Stimulated activated CD4-positive, alpha-beta T cell treated with anti-CD3 and anti-CD28 coated beads, TNF-alpha, amount 100 ng/mL, for 48 hours (primary cell): ENCODE data around the gene OLFM1.

Experiments
- DNase-seq, 3 donors: peaks; one replicate each; pipeline ENCODE4 v3.0.0-alpha.2; 2020; ENCODE audit warnings: low read depth in 3 of 3

OLFM1 gene

DNA sequence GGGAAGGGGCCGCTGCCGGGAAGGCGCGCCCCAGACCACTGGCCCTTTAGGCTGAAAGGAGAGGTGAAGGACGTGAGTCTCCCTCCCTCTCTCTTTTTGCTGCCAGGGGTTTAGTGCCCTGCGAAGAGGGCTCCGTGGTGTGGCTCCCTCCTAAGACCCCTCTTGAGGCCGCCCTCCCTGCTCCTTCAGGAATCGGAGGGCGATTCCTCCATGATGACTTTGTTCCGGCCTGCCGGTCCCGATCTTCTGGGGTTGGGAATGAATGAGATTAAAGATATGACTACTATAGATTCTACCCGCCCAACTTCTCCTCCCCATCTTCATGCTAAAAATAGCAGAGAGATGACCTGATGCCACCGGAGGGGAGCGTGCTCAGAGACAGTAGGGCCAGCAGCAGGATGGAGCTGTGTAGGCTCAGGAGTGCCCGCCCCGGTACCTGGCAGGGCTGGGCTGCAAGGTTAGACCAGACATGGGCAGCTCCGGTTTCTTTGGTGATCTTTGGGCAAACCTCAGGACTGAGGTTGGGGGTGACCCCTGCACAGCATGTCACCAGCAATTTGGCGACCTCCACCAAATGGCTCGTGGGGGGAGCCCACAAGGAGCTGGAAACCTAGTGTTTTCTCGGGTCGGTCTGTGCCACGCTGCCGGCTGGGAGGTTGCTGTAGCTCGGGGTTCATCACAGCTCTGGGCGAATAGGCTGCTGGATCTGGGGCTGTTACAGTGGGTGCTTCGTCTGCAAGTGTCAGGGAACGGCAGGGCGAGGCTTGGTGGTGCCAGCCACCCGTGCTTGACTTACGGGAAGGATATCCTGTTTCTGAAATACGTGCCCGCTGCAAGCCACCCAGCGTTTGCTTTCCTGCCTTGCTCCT lies 1.7 kb downstream of the OLFM1 start:
- no peak for DNase-seq

DNA sequence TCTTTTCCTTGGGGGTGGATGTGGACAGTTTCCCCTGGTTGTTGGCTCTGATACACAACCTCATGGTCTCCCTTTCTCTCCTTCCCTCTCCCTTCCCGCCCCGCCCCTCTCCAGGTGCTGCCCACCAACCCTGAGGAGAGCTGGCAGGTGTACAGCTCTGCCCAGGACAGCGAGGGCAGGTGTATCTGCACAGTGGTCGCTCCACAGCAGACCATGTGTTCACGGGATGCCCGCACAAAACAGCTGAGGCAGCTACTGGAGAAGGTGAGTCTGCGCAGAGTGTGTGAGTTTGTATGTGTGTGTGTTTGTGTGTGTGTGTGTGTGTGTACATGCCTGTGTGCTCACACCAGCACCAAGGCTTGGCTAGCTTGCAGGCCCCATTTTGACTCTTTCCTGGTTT lies 2.6 kb downstream of the OLFM1 start:
- DNase-seq: no peak

DNA sequence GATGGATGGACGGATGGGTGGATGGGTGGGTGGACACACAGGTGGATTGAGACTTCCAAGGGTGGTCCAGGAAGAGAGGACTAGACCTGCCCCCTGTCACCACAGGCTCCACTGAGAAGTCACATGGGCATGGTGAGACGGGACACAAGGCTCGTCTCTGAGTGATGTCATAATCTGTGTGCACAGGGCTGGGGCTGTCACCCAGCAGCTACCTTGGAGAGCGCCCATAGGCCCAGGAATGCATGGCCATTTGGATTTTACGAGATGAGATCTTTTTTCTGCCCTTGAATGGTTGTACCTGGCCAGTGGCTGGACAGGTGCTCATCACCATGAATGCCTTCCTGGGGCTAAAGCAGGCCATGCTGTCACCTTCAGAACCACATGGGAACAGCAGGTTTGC lies 3.1 kb downstream of the OLFM1 start:
- no peak for DNase-seq

DNA sequence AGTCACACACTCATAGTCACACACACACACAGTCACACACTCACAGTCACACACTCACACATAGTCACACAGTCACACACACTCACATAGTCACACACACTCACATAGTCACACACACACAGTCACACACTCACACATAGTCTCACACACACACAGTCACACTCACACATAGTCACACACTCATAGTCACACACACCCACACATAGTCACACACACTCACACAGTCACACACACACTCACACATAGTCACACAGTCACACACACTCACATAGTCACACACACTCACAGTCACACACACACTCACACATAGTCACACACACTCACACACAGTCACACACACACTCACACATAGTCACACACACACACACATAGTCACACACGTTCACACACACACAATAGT lies 4.1 kb downstream of the OLFM1 start:
- DNase-seq: no peak

DNA sequence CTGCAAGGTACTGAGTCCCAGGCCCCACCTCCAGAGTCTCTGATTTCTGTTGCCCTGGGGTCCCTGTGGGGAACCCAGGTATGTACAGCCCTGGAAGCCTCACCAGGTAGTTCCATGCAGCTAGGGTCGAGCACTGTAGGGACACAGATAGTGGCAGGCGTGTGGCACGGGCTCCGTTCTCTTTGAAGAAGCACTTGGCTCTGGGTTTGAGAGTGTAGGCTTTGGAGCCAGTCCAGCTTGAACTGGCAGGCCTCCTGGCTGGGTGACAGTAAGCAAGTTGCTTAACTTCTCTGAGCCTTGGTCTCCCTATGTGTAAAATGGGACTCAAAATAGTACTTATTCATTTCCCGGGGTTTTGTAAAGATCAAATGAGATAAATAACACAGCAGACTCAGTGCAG lies 5.6 kb downstream of the OLFM1 start:
- no peak for DNase-seq

DNA sequence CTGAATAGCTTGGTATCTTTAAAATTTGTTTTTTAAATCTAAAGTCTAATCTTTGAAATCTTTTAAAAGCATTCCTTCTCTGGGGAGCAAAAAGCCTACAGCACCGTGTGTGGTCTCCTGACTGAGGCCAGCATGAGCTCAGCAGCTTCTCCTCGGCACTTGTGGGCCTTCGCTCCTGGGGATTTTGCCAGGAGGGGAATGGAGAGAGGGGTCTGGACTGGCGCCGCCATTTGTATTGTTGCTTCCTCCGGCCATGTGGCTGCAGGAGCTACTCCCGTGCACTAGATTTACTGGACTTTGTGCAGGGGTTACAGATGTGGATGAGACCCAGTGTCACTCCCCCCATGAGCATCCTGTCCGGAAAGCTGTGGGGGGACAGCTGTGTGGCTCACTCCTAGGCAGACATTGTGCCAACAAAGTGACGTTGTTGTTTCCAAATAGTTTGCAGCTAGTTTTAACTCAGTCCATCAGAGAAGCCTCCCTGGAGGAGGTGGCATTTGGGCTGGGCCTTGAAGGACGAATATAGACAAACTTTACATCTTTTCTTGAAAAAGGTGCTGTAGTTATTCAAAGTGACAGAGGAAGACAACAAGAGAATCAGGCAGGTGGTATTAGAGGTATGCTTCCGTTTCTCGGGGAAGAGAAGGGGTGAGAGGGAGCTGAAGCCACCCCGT lies 6.6 kb downstream of the OLFM1 start:
- DNase-seq: no peak

DNA sequence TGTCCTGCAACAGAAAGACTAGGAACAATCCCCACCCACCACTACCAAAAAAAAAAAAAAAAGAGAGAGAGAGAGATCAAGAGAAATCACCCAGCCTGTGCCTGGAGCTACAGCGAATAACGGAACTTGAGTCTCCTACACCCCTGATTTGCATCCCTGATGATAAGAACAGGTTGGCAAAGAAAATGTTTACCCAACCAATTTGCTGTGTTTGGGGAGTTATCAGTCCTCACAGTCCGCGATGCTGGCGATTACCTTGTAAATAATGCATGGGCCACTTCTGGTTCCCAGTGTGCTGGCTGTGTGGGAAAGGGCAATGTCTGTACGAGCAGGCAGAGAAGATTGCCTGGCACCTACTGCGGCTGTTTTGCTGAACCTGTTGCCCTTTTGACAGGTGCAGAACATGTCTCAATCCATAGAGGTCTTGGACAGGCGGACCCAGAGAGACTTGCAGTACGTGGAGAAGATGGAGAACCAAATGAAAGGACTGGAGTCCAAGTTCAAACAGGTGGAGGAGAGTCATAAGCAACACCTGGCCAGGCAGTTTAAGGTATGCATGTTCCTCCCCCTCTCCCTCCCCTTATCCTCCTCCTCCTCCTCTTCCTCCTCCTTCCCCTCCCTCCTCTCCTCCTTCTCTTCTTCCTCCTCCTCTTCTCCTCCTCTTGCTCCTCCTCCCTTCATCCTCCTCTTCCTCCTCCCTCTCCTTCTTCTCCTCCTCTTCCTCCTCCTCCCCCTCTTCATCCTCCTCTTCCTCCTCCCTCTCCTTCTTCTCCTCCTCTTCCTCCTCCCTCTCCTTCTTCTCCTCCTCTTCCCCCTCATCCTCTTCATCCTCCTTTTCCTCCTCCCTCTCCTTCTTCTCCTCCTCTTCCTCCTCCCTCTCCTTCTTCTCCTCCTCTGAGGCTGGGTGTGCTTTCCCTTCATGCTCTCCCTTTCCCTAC lies 8.3 kb downstream of the OLFM1 start:
- DNase-seq: no peak

DNA sequence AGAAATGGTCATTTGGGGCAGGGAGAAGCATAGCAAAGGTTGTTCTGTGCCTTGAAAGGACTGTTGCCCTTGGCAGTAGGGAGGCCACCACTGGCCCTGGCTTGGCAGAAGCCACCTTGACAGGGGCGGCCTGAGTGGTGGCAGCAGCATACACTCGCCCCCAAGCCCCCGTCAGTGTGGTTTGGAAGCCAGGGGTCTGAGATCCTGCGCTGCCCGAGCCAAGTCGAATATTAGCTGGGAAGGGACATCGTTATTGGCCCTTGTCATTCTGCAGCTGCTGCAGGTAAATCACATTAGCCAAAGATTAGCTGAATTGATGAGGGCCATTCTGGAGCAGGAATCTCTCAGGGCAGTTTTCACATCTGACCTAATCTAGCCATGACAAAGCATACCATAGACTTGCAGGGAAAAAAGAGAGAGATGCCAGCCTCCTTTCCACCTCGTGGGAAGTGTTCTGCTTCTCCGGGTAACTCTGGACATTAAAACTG lies 9.0 kb downstream of the OLFM1 start:
- no peak for DNase-seq

DNA sequence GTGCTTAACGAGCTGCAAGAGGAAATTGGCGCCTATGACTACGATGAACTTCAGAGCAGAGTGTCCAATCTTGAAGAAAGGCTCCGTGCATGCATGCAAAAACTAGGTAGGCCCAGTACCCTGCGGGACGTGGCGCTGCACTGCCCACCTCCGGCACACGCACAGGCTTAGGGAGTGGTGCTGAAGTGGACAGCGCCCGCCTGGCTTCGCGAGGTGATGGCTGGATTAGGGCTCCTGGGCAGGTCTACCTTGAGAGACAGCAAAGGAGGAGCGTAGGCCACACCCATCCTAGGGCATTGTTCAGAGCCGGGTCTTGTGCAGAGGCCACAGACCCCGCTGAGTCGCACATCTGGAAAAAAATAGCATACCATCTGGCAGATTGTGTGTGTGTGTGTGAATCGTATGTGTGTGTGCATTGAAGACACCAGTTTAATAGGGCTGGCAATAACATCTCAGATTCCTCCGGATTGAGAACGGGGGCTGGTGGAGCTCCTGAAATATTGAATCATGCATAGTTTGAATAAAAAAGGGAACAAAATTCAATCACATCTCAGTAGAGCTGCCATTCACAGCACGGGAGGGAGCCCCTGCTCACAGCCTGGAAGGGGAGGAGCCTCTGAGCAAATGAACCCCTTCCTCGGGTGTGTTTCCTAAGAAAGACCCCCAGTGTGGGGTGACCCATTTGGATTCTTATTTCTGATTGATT lies 11.1 kb downstream of the OLFM1 start:
- DNase-seq: no peak

DNA sequence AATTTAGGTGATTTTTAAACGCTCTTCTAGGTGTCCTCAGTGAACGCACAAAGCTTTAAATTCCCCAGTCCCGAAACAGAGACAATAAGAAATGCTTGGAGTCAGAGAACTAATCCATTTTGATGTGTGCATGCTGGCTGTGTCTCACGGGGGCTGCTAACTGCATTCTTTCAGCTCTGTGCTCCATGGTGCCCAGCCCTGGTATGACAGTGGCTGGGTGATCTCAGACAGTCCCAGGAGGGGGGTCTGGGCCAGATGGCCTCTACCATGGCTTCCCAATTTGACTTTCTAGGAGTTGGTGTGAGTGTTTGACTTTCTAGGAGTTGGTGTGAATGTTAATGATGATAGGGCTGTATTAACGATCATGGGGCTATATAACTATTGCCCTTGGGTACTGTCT lies 12.1 kb downstream of the OLFM1 start:
- DNase-seq: no peak

DNA sequence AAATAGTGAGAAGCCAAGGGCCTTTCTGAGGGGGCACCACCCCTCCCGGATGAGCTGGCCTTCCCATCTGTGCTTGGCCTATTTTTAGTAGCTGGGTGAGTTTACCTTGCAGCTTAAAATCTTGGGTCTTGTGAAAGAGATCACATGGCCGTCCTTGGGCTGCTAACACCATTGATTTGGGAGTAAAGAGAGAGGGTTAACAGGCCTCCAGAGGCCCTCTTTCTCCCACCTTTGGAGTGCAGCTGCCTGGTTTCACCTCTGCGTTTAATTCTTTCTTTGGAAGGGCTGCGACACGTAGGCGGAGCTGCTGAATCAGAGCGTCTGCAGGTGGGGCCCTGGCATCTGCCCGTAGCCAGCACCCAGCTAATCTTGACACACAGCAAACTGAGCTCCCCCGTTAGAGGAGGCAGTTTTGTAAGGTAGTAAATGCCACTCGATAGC lies 12.8 kb downstream of the OLFM1 start:
- DNase-seq: no peak

DNA sequence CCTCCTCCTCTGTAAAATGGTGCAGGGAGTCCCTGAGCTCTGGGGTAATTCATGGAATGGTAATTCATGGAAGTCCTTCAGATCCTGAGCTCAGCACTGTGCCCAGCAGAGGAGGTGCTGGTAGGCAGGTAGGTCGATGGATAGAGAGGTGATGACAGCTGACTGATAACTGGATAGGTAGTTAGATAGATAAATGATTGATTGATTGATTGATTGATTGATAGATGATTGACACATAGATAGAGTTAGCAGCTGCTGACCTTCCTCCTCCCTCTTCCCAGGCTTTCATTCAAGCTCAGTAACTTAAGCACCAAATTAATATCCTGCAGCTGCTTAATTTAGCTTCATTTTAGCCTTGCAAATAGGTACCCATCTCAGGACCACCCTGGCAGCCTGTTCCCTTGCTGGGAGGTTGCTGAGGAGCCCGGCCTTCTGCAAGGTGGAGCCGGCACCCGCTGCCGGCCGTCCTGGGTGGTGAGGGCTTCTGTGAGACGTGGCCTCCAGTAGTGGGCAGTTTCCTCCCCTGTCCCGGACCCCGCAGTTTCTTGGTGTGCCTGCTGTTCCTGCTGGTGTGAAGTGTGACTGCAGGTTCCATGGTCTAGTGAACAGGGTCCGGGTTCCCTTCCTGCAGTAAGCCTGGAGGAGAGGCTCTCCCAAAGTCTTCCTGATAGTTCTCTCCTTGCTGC lies 13.4 kb downstream of the OLFM1 start:
- DNase-seq: no peak

DNA sequence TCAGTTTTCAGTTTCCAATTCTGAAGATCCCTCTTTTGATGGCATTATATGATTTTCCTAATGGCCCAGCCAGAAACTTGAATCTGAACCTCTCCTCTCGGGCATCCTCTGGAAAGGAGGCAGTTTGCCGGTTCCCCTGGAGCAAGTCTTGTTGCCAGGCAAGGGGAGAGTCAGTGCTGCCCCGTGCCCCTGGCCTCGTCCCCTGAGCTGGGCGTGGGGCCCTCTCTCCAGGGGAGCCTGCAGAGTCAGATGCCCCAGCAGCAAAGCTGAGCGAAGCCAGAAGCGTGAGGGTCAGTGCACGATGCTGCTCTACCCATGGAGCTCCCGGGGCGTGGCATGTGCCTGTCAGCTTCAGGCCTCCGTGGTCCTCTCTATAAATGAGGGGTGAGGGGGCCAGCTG lies 14.0 kb downstream of the OLFM1 start:
- DNase-seq: no peak

DNA sequence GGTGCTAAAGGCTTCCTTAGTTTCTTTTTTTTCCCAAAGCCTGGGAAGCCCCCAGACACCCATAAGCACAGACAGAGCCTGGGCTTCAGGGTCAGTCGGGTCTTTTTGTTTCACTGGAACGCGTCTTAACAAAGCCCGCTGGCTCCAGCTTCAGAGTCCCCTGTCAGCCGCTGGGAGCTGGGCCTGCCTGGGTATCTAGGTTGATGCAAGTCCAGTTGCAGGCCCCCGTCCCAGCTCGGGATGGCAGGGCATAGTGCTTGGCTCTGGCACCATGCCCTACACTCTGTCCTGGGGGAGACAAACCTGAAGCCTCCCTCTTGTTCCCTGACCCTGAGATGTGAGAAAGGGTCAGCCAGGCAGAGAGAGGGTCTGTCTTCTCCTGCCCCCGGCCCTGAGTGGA lies 14.5 kb downstream of the OLFM1 start:
- DNase-seq: no peak

DNA sequence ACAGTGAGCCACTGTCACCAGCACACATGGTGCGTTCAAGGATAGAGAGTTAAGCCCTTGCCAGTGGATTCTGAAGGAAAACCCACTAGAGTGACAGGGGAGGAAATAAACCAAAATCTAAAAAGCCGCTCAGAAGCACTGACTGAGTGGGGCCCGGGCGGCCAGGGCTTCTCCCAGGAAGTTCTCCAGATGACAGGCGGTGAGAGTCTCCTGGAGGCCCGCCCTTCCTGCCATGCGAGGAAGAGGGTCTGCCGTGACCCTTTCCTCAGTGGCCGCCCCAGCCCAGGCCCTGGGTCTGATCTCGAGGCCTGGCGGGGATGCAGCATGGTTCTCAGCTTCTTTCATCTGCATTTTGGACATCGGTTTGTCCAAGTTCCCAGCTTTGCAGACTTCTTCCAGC lies 14.9 kb downstream of the OLFM1 start:
- DNase-seq: no peak

DNA sequence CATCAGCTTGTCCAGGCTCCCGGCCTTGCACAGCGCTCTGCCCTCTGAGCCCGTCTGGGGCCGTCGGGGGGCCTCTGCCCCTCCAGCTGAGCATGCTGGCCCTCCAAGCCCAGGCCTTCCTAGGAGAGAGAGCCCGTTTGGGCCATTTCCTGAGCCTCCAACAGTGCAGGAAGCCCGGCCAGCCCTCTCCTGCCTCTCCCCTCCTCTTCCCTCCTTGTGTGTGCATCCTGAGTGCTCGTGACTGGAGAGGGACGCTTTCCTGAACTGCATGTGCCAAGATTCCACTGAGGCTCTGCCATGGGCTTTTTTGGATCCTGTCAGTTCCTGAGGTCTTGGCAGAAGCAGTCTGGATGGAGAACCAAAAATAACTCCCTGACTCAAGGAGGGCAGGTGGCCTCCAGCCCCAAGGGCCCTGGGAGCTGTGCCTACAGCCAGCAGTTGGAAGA lies 15.6 kb downstream of the OLFM1 start:
- no peak for DNase-seq

DNA sequence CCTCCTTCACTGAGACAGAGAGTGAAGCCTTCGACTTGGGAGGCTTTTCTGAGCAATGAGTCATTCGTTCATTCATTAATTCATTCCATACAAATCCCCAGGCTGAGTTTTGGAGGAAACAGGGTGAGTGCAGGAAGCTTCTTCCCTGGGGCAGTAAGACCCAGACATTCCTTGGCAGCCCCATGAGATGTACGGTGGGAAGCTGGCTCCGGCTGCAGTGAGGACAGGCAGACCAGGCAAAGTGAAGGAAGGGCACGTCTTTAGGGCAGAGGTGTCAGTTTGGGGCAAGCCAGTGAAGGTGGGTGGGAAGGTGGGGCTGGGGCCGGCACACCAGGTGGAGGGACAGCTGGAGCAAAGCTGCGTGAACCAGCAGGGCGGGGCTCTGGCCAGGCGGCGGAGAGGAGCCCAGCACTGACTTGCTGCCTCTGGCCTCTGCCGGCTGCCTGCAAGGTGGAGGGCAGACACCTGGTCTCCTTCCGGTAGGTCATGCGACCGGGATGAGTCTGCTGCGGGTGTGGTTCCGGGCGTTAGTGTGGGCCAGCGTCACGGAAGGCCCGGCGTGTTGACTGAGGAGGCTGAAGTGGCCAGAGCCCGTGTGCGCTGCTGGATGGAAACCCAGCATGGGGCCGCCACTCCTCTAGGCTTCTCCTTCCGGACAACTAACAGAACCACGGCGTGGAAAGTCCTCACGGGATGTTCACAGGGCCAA lies 16.6 kb downstream of the OLFM1 start:
- DNase-seq: no peak

DNA sequence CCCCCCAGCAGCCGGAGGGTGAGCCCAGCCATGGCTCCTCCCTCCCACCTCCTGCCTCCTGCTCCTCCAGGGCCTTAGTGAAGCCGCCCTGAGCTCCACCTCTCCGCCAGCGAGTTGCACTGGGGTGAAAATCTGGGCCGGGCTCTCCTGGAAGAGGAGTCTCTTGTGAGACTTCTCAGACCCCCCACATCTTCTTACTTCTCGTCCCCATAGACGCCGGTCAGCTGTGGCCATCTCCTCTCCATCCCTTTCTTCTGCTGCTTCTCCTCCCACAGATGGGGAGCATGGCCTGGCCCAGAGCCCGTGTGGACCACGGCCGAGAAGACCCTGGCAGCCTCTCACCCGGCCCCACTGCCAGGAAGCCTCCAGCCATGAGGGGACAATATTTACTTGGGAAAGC lies 17.3 kb downstream of the OLFM1 start:
- no peak for DNase-seq

DNA sequence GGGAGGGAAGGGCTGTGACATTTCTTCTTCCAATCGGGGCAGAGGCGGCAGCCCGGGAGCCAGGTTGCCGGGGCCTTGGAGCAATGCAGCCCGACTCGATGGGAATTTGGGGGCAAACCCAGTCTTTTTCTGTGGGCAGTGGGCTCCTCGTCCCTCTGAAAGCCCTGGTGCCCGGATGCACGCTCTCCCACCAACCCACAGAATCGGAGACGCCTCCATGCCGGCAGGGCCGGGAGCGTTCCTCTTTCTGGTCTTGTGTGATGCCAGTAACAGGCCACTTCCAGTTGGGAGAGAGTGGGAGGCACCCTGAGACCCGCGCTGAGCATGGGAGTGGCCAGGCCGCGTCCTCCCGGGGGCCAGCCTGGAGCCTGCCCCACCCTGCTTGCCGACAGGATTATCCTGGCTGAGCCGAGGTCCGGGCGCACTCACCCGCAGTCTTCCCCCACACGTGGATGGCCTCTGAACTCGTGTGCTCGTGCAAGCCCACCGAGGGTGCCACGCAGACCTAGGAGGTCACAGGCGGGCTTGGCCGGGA lies 17.8 kb downstream of the OLFM1 start:
- no peak for DNase-seq

DNA sequence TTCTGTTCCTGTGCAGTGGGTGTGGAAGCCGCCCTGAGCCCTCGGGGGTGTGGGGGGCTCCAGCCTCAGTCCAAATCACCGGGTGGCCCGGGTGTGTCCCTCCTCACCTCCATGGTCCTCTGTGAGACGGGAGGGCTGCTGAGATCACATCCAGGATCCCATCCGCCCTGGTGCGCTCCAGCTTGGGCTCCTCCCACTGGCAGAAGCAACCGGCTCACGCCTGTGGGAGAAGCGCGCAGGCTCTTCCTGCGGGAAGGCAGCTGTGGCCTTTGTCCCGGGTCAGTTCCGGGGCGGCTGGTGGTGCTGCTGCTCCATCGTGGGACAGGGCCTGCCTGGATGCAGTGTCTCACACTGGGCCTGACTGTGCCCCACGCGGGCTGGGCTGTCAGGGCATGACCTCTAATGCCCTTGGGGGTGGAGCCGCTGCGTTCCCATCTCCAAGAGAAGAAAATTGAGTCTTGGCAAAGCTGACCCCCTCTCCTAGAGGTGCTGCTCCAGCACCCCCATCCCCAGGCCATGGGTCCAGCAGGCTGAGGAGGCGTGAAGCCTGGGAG lies 18.5 kb downstream of the OLFM1 start:
- DNase-seq: no peak
